HG03064 (cell line): Measurements from ENCODE around the gene PPP1R27.
A peak's percentile ranks its signal among the peaks of the same experiment; 100 is the strongest.
"Not testable (repeated sequence)": the region's sequence is repeated elsewhere in the genome, so short reads cannot be mapped to it uniquely, and the experiment has no call there.

ENCODE experiments used
- ATAC-seq: cut with Tn5 transposase; IDR thresholded peaks from one replicate; pipeline ENCODE4 v1.9.1; 2021; ENCODE audit warnings: low read depth; ENCODE audit not compliant: unreplicated experiment

The PPP1R27 gene

GRCh38 chr17:81842725-81843504, 8.1 kb upstream of the PPP1R27 start:
- ATAC-seq, result no peak

- no peak for ATAC-seq
These were observed 7.5 kb upstream of the PPP1R27 start for GRCh38 chr17:81842378-81842724.

- no peak for ATAC-seq
These were observed 7.0 kb upstream of the PPP1R27 start for GRCh38 chr17:81841866-81842265.

- ATAC-seq, result no peak
These were observed 6.3 kb upstream of the PPP1R27 start for GRCh38 chr17:81840826-81841778.

- not testable (repeated sequence) for ATAC-seq
These were observed 5.2 kb upstream of the PPP1R27 start for GRCh38 chr17:81840059-81840458.

GRCh38 chr17:81839301-81839700, 4.5 kb upstream of the PPP1R27 start:
- ATAC-seq, result no peak

- ATAC-seq, result no peak
These were observed 4.0 kb upstream of the PPP1R27 start for GRCh38 chr17:81838753-81839255.

- no peak for ATAC-seq
These were observed 2.8 kb upstream of the PPP1R27 start for GRCh38 chr17:81837641-81838040.

GRCh38 chr17:81833921-81834830, 674 bp downstream of the PPP1R27 start:
- ATAC-seq, result no peak

GRCh38 chr17:81833160-81833920, 1.5 kb downstream of the PPP1R27 start, which contains the start of gene MCRIP1:
Gene MCRIP1, minus strand, starts transcription at chr17:81833291. Its CDS starts 8,785 bp downstream, at chr17:81824506.
- ATAC-seq, result peak; percentile 54

- peak; percentile 63 for ATAC-seq
These were observed 2.2 kb downstream of the PPP1R27 start for GRCh38 chr17:81832608-81833159.

GRCh38 chr17:81831957-81832607, 2.8 kb downstream of the PPP1R27 start:
- ATAC-seq, result no peak

- ATAC-seq, result no peak
These were observed 3.3 kb downstream of the PPP1R27 start for GRCh38 chr17:81831563-81831956.

GRCh38 chr17:81829858-81830257, 5.0 kb downstream of the PPP1R27 start:
- ATAC-seq, result no peak

GRCh38 chr17:81828656-81829055, 6.2 kb downstream of the PPP1R27 start:
- no peak for ATAC-seq

- no peak for ATAC-seq
These were observed 8.9 kb downstream of the PPP1R27 start for GRCh38 chr17:81825841-81826466.

GRCh38 chr17:81824595-81824994, 10.3 kb downstream of the PPP1R27 start:
- no peak for ATAC-seq

GRCh38 chr17:81823820-81824550, 10.9 kb downstream of the PPP1R27 start:
- ATAC-seq, result no peak
